H1 (cell line): ENCODE measurements around the gene PDE4D. TPM values are rescaled to one million over a fixed set of nuclear protein-coding genes. Genes with fewer than 3 reads are reported as not detected.

ENCODE experiments used
- CTCF ChIA-PET: fragments of 300-600 bp; sonication (Branson Sonifier 250); formaldehyde crosslinking; loops from one replicate; lab custom pipeline; 2021; ENCODE audit not compliant: partially characterized antibody; lab: Charles Lee
- POLR2A ChIA-PET: fragments of 300-600 bp; sonication (Branson Sonifier 250); formaldehyde crosslinking; loops from one replicate; lab custom pipeline; 2021; ENCODE audit warnings: inconsistent platforms; ENCODE audit not compliant: partially characterized antibody; lab: Charles Lee
- DNase-seq, 2 experiments: peaks; one replicate each; pipeline versions ENCODE4 v3.0.0 to v3.0.0-alpha.2; 2010 to 2022; ENCODE audit warnings: low spot score in 2 of 2, low read depth in 1 of 2, mixed read lengths in 1 of 2
- FAIRE-seq: peaks from 2 replicates; lab custom pipeline; 2011; peaks lifted over from hg19 to GRCh38; lab: Jason Lieb, UNC
- H2AFZ ChIP-seq: 2 replicates; pipeline ENCODE4 v1.8.1; 2012; ENCODE audit warnings: low read length, inconsistent platforms
- H2AK5ac ChIP-seq: 2 replicates; pipeline ENCODE4 v1.6.1; 2013; ENCODE audit warnings: low read depth, low read length
- H2BK120ac ChIP-seq: replicated peaks from 2 replicates; pipeline ENCODE3; 2013; ENCODE audit warnings: low read depth, low read length, inconsistent platforms
- H2BK12ac ChIP-seq: 2 replicates; pipeline ENCODE4 v1.6.1; 2013; ENCODE audit warnings: low read depth, low read length
- H2BK15ac ChIP-seq: 2 replicates; pipeline ENCODE4 v1.6.1; 2013; ENCODE audit warnings: low read length
- H2BK20ac ChIP-seq: 2 replicates; pipeline ENCODE4 v1.6.1; 2013; ENCODE audit warnings: low read length
- H2BK5ac ChIP-seq: 2 replicates; pipeline ENCODE4 v1.6.1; 2013; ENCODE audit warnings: low read depth, low read length
- H3K14ac ChIP-seq: 2 replicates; pipeline ENCODE4 v1.6.1; 2013; ENCODE audit warnings: inconsistent platforms; ENCODE audit not compliant: insufficient read length
- H3K18ac ChIP-seq: 2 replicates; pipeline ENCODE4 v1.6.1; 2013; ENCODE audit warnings: low read length; ENCODE audit errors: extremely low read depth
- H3K23ac ChIP-seq: 2 replicates; pipeline ENCODE4 v1.6.1; 2013; ENCODE audit warnings: inconsistent platforms; ENCODE audit not compliant: insufficient read length
- H3K23me2 ChIP-seq: 2 replicates; pipeline ENCODE4 v1.6.1; 2013; ENCODE audit warnings: low read depth, low read length
- H3K27ac ChIP-seq: 2 replicates; pipeline ENCODE4 v1.6.1; 2011; ENCODE audit warnings: low read depth, low read length, inconsistent platforms
- H3K27me3 ChIP-seq, 4 experiments: replicated peaks in 1 of 4; 1 replicate in 1 of 4; 2 replicates in 3 of 4; pipeline versions ENCODE4 v1.6.1 to v1.8.1; 2011 to 2013; ENCODE audit warnings: low read length in 3 of 4, mild to moderate bottlenecking in 3 of 4, inconsistent platforms in 2 of 4, mixed read lengths in 2 of 4, moderate library complexity in 1 of 4; ENCODE audit not compliant: control insufficient read depth in 3 of 4, insufficient read depth in 3 of 4; ENCODE audit errors: extremely low read depth in 1 of 4
- H3K36me3 ChIP-seq, 4 experiments: 2 replicates each; pipeline versions ENCODE4 v1.6.1 to v1.8.1; 2011 to 2013; ENCODE audit warnings: mild to moderate bottlenecking in 4 of 4, low read length in 3 of 4, moderate library complexity in 2 of 4, control low read depth in 1 of 4, inconsistent platforms in 1 of 4; ENCODE audit not compliant: insufficient read depth in 4 of 4, control insufficient read depth in 2 of 4
- H3K4ac ChIP-seq: replicated peaks from 2 replicates; pipeline ENCODE3; 2013; ENCODE audit warnings: low read length, low read depth, mixed read lengths, inconsistent platforms; ENCODE audit not compliant: insufficient read length
- H3K4me1 ChIP-seq, 4 experiments: replicated peaks in 1 of 4; 1 replicate in 1 of 4; 2 replicates in 3 of 4; pipeline versions ENCODE4 v1.6.1 to v1.8.1; 2011 to 2013; ENCODE audit warnings: low read length in 3 of 4, inconsistent platforms in 2 of 4, mixed read lengths in 1 of 4; ENCODE audit not compliant: insufficient read depth in 4 of 4, control insufficient read depth in 3 of 4
- H3K4me2 ChIP-seq, 2 experiments: 2 replicates each; pipeline versions ENCODE4 v1.6.1 to v1.8.1; 2011 to 2013; ENCODE audit warnings: low read depth in 2 of 2, low read length in 2 of 2, control low read depth in 1 of 2, inconsistent platforms in 1 of 2, mild to moderate bottlenecking in 1 of 2; ENCODE audit not compliant: insufficient read depth in 1 of 2
- H3K4me3 ChIP-seq, 4 experiments: fragments of 200-600, 300-600 bp in 1 of 4; sonication (generic), shearing (Covaris generic), sonication (Bioruptor Twin) in 1 of 4; 2 replicates each; pipeline versions ENCODE4 v1.5.1 to v1.8.1; 2011 to 2016; ENCODE audit warnings: low read length in 4 of 4, low read depth in 3 of 4, control low read depth in 2 of 4, inconsistent platforms in 2 of 4, mild to moderate bottlenecking in 2 of 4, mixed read lengths in 1 of 4, moderate library complexity in 1 of 4; ENCODE audit not compliant: insufficient read depth in 2 of 4; ENCODE audit errors: extremely low read depth in 1 of 4
- H3K56ac ChIP-seq: replicated peaks from 2 replicates; pipeline ENCODE3; 2013; ENCODE audit warnings: low read depth, mild to moderate bottlenecking, mixed read lengths, low read length, inconsistent platforms; ENCODE audit not compliant: insufficient read length
- H3K79me1 ChIP-seq: 2 replicates; pipeline ENCODE4 v1.6.1; 2013; ENCODE audit warnings: low read depth, low read length, control low read depth
- H3K79me2 ChIP-seq, 2 experiments: 2 replicates each; pipeline versions ENCODE4 v1.6.1 to v1.8.1; 2012 to 2013; ENCODE audit warnings: low read length in 2 of 2, mild to moderate bottlenecking in 2 of 2, inconsistent platforms in 1 of 2; ENCODE audit not compliant: insufficient read depth in 2 of 2, control insufficient read depth in 1 of 2
- H3K9ac ChIP-seq, 4 experiments: replicated peaks in 1 of 4; 1 replicate in 1 of 4; 2 replicates in 3 of 4; pipeline versions ENCODE4 v1.6.1 to v1.8.1; 2011 to 2013; ENCODE audit warnings: low read depth in 3 of 4, low read length in 3 of 4, control low read depth in 2 of 4, mild to moderate bottlenecking in 2 of 4, moderate library complexity in 2 of 4, inconsistent platforms in 1 of 4; ENCODE audit errors: extremely low read depth in 1 of 4
- H3K9me3 ChIP-seq, 2 experiments: 2 replicates each; pipeline versions ENCODE4 v1.6.1 to v1.8.1; 2012 to 2013; ENCODE audit warnings: mild to moderate bottlenecking in 2 of 2, moderate library complexity in 2 of 2, control low read depth in 1 of 2, inconsistent platforms in 1 of 2, low read depth in 1 of 2, low read length in 1 of 2, mixed read lengths in 1 of 2; ENCODE audit not compliant: insufficient read depth in 2 of 2
- H4K20me1 ChIP-seq, 2 experiments: replicated peaks in 1 of 2; 2 replicates each; pipeline versions ENCODE3 to v1.8.1; 2011 to 2013; ENCODE audit warnings: inconsistent platforms in 2 of 2, low read length in 2 of 2, mild to moderate bottlenecking in 1 of 2; ENCODE audit not compliant: insufficient read depth in 2 of 2, control insufficient read depth in 1 of 2
- H4K5ac ChIP-seq: 2 replicates; pipeline ENCODE4 v1.6.1; 2013; ENCODE audit warnings: low read length, low read depth, mixed read lengths, inconsistent platforms; ENCODE audit not compliant: insufficient read length
- H4K8ac ChIP-seq: 2 replicates; pipeline ENCODE4 v1.8.0; 2013; ENCODE audit warnings: mild to moderate bottlenecking, moderate library complexity, low read length, inconsistent platforms; ENCODE audit not compliant: insufficient read depth; ENCODE audit errors: extremely low read depth
- H4K91ac ChIP-seq: replicated peaks from 2 replicates; pipeline ENCODE3; 2013; ENCODE audit warnings: low read length, mixed read lengths, inconsistent platforms; ENCODE audit not compliant: insufficient read length
- EP300 ChIP-seq, 2 experiments: IDR thresholded peaks; 1 replicate in 1 of 2; 2 replicates in 1 of 2; pipeline ENCODE4 v1.6.1; 2011 to 2012; ENCODE audit warnings: low read depth in 2 of 2, low read length in 2 of 2, mild to moderate bottlenecking in 2 of 2, borderline replicate concordance in 1 of 2, inconsistent platforms in 1 of 2, moderate library complexity in 1 of 2
- SIN3A ChIP-seq, 2 experiments: IDR thresholded peaks in 1 of 2; conservative IDR thresholded peaks in 1 of 2; 2 replicates each; pipeline ENCODE4 v1.6.1; 2011 to 2012; ENCODE audit warnings: low read length in 2 of 2, improper control_type of control experiment in 1 of 2, low read depth in 1 of 2, mild to moderate bottlenecking in 1 of 2
- SIX5 ChIP-seq: IDR thresholded peaks from 2 replicates; pipeline ENCODE4 v1.6.1; 2011; ENCODE audit warnings: mild to moderate bottlenecking, low read depth, low read length
- SRF ChIP-seq: IDR thresholded peaks from 2 replicates; pipeline ENCODE4 v1.6.1; 2011; ENCODE audit warnings: mild to moderate bottlenecking, low read depth, low read length, moderate library complexity
- TBP ChIP-seq: IDR thresholded peaks from 2 replicates; pipeline ENCODE4 v1.6.1; 2011; ENCODE audit warnings: low read depth, low read length, improper control_type of control experiment
- TCF12 ChIP-seq: IDR thresholded peaks from 2 replicates; pipeline ENCODE4 v1.6.1; 2011; ENCODE audit warnings: low read depth, mild to moderate bottlenecking, low read length
- YY1 ChIP-seq: IDR thresholded peaks from 2 replicates; pipeline ENCODE4 v1.6.1; 2011; ENCODE audit warnings: low read depth, mild to moderate bottlenecking, low read length
- WGBS, 2 experiments: shearing (Covaris generic) in 1 of 2; methylation state at CpG; one replicate each; pipeline versions ENCODE4 v1.1.6 to v1.1.7; 2013 to 2015; ENCODE audit warnings: low lambda C conversion rate in 2 of 2, mixed read lengths in 2 of 2, inconsistent platforms in 1 of 2, low coverage in 1 of 2, missing lambda C conversion rate in 1 of 2; ENCODE audit not compliant: insufficient replicate concordance in 2 of 2, insufficient coverage in 1 of 2, insufficient read length in 1 of 2; ENCODE audit errors: extremely low coverage in 1 of 2, missing lambda C conversion rate in 1 of 2; 5-methylcytosine and 5-hydroxymethylcytosine counted together
- polyA plus RNA-seq, 7 experiments: library from polyadenylated mRNA; depleted of rRNA in 3 of 7; stranded (reverse) in 5 of 7; unstranded in 2 of 7; fragments of >200 nt in 5 of 7; fragments of 200-250 nt in 2 of 7; gene quantifications; 1 replicate in 5 of 7; 2 replicates in 1 of 7; 4 replicates in 1 of 7; pipeline versions ENCODE4 v1.2.1 to v1.2.3, GENCODE V29; 2011 to 2013; ENCODE audit warnings: missing spikeins in 2 of 7, mixed read lengths in 2 of 7
- total RNA-seq: library from RNA; stranded (reverse); fragmentation: NEBNext Ultra II Directional; extraction: Animal tissue kit (Norgen Biotek cat#: 25700); gene quantifications from 2 replicates; pipeline ENCODE4 v1.2.1, GENCODE V29; 2021

Gene PDE4D
- total and polyA plus RNA-seq, 2 of the 8 experiments (the other 6 are each of a cell fraction or from before 2014, with no cell fraction given), result 2.3 to 3.7 TPM

DNA sequence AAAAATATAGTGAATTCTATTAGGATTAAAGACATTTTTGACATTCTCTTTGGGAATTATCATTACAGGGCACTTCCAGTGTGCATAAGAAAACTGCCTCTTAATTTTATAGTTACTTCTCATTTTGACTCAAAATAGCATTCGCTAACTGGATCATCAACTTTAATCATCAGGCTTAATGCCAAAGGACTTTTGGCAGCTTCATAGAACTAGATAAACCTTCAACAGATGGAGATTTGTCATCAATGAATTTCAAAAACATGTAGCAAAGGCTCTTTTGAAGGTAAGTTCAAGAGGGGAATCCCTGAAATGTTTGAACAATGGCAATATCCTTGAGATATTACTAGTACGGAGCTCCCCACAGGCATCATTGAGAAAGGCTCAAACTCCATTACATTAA lies 447.2 kb downstream of the PDE4D start:
- peaks cover 0 to 7% of the 10 kb centered on the region in 2 experiments; a peak in 1 of 4 replicates for H3K9me3 ChIP-seq
- H2BK120ac ChIP-seq, result no peak overlapping the region
- H3K4me2 ChIP-seq, result no peak overlapping the region
- WGBS, 2 experiments, result 92% methylated on average over 2 of the region's 2 CpGs; no CpG with 5 or more reads in 1 of the 2 experiments
- no peak overlapping the region for H2BK5ac ChIP-seq
- H4K8ac ChIP-seq, result no peak overlapping the region
- no peak overlapping the region for H3K56ac ChIP-seq
- H3K23ac ChIP-seq, result no peak overlapping the region
- H3K36me3 ChIP-seq, result no peaks in the 10 kb centered on the region; a peak in 1 of 8 replicates
- H3K27me3 ChIP-seq, result no peaks in the 10 kb centered on the region
- H3K4me1 ChIP-seq, result no peaks in the 10 kb centered on the region
- no peak overlapping the region for H2AK5ac ChIP-seq
- no peak for TF ChIP-seq SIN3A (conservative IDR thresholded peaks at IDR 0.05 in 1 of 2, IDR thresholded peaks at IDR 0.05 in 1 of 2; ENCODE audit: low read depth in 1 of 2, low read length in 2 of 2)
- TF ChIP-seq TBP, result no peak
- no peak for TF ChIP-seq TCF12
- no peak for TF ChIP-seq SIX5
- TF ChIP-seq YY1, result no peak
- no peak for TF ChIP-seq SRF
- TF ChIP-seq EP300 (IDR thresholded peaks at IDR 0.05; ENCODE audit: borderline replicate concordance in 1 of 2, low read depth in 2 of 2, low read length in 2 of 2), result no peak
- TF ChIP-seq, all 59 proteins: peak for 0
- Histone ChIP-seq H3K4me3 (no peak overlapping the region), H4K91ac (no peak overlapping the region), H2AFZ (no peak overlapping the region), H3K4ac (no peak overlapping the region), H3K79me2 (no peaks in the 10 kb centered on the region), H3K27ac (no peak overlapping the region), H2BK15ac (no peak overlapping the region), H3K14ac (no peak overlapping the region), H3K23me2 (no peaks in the 10 kb centered on the region), H4K20me1 (no peaks in the 10 kb centered on the region), H3K18ac (no peak overlapping the region), H2BK20ac (no peak overlapping the region), H3K79me1 (no peaks in the 10 kb centered on the region), H2BK12ac (no peak overlapping the region), H3K9ac (no peak overlapping the region), H4K5ac (no peak overlapping the region)
- ChIA-PET POLR2A (no interaction called here), CTCF (interaction anchor here (0.9 to 2.3 kb wide), 2 partner anchors 56 to 364 kb away, joined by 3 to 6 read pairs; no protein-coding TSS in a partner anchor)
- FAIRE-seq (no peak), DNase-seq (no peak)
